Calu3 (cell line): ENCODE data around the gene MTMR12. TPM values are rescaled to one million over a fixed set of nuclear protein-coding genes. Genes with fewer than 3 reads are reported as not detected.

Experiments
- BruUV-seq: library from RNA; stranded (reverse); fragments of 400-500 nt; replicated peaks from 2 replicates; lab custom pipeline; 2021; lab: Mats Ljungman, UMichigan
- CTCF ChIA-PET: fragments of 300-600 bp; sonication (Branson Sonifier 250); formaldehyde crosslinking; loops from one replicate; lab custom pipeline; 2022; ENCODE audit warnings: antibody characterized with exemption; lab: Charles Lee
- DNase-seq: peaks from one replicate; pipeline ENCODE4 v3.0.0; 2022
- H3K27ac Mint-ChIP-seq: one replicate; pipeline ENCODE4 v1.8.0; 2022; ENCODE audit warnings: mixed read lengths; ENCODE audit not compliant: unreplicated experiment
- H3K27me3 Mint-ChIP-seq: one replicate; pipeline ENCODE4 v1.8.0; 2022; ENCODE audit warnings: mixed read lengths; ENCODE audit not compliant: unreplicated experiment
- H3K36me3 Mint-ChIP-seq: one replicate; pipeline ENCODE4 v1.8.0; 2022; ENCODE audit warnings: mild to moderate bottlenecking, moderate library complexity, mixed read lengths; ENCODE audit not compliant: insufficient read depth, unreplicated experiment
- H3K4me1 Mint-ChIP-seq: one replicate; pipeline ENCODE4 v1.8.0; 2022; ENCODE audit warnings: mild to moderate bottlenecking, low read depth, mixed read lengths; ENCODE audit not compliant: unreplicated experiment
- H3K4me3 Mint-ChIP-seq: one replicate; pipeline ENCODE4 v1.8.0; 2022; ENCODE audit warnings: mild to moderate bottlenecking, low read depth, moderate library complexity, mixed read lengths; ENCODE audit not compliant: unreplicated experiment
- H3K9me3 Mint-ChIP-seq: one replicate; pipeline ENCODE4 v1.8.0; 2022; ENCODE audit warnings: low read depth, mixed read lengths; ENCODE audit not compliant: unreplicated experiment
- intact Hi-C: fragments of 100-400 bp; cut with micrococcal nuclease; formaldehyde crosslinking; loops from one replicate; pipeline ENCODE4 v1.10.0; 2022; ENCODE audit not compliant: unreplicated experiment
- total RNA-seq: library from RNA; stranded (reverse); gene quantifications from 2 replicates; pipeline ENCODE4 v1.2.3, GENCODE V29; 2022
- TF ChIP-seq, protein P1 (sequence below): fragments of 200-600 bp; IDR thresholded peaks from one replicate; pipeline ENCODE4 v1.8.0; 2022; ENCODE audit warnings: antibody characterized with exemption; ENCODE audit not compliant: unreplicated experiment

The MTMR12 gene
- total RNA-seq, 1 experiment from 2014 or later = 42.7 TPM

GRCh38 chr5:32339878-32340277 is 27.1 kb upstream of the MTMR12 start:
- CTCF ChIA-PET = interaction anchor here (0.6 kb wide), 1 partner anchor 8 kb away, joined by 3 read pairs; no protein-coding TSS in a partner anchor
- peaks cover 10% of the 10 kb centered on the region for H3K9me3 Mint-ChIP-seq
- H3K36me3 Mint-ChIP-seq = no peaks in the 10 kb centered on the region
- TF ChIP-seq, protein P1, sequence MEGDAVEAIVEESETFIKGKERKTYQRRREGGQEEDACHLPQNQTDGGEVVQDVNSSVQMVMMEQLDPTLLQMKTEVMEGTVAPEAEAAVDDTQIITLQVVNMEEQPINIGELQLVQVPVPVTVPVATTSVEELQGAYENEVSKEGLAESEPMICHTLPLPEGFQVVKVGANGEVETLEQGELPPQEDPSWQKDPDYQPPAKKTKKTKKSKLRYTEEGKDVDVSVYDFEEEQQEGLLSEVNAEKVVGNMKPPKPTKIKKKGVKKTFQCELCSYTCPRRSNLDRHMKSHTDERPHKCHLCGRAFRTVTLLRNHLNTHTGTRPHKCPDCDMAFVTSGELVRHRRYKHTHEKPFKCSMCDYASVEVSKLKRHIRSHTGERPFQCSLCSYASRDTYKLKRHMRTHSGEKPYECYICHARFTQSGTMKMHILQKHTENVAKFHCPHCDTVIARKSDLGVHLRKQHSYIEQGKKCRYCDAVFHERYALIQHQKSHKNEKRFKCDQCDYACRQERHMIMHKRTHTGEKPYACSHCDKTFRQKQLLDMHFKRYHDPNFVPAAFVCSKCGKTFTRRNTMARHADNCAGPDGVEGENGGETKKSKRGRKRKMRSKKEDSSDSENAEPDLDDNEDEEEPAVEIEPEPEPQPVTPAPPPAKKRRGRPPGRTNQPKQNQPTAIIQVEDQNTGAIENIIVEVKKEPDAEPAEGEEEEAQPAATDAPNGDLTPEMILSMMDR = no peak
- no peaks in the 10 kb centered on the region for H3K4me1 Mint-ChIP-seq
- H3K4me3 Mint-ChIP-seq = no peak overlapping the region
- no peaks in the 10 kb centered on the region for H3K27me3 Mint-ChIP-seq
- intact Hi-C loops = no loop called here
- no peak for DNase-seq
- H3K27ac Mint-ChIP-seq = no peak overlapping the region
- BruUV-seq = no TSS peak

GRCh38 chr5:32339198-32339597 is 26.5 kb upstream of the MTMR12 start:
- Mint-ChIP-seq H3K36me3 (no peaks in the 10 kb centered on the region), H3K4me3 (no peak overlapping the region), H3K4me1 (no peaks in the 10 kb centered on the region), H3K27me3 (no peaks in the 10 kb centered on the region), H3K9me3 (peaks cover 10% of the 10 kb centered on the region), H3K27ac (no peak overlapping the region)
- no TSS peak for BruUV-seq
- CTCF ChIA-PET = no interaction called here
- DNase-seq = no peak
- intact Hi-C loops = no loop called here
- TF ChIP-seq, protein P1 = no peak

DNA sequence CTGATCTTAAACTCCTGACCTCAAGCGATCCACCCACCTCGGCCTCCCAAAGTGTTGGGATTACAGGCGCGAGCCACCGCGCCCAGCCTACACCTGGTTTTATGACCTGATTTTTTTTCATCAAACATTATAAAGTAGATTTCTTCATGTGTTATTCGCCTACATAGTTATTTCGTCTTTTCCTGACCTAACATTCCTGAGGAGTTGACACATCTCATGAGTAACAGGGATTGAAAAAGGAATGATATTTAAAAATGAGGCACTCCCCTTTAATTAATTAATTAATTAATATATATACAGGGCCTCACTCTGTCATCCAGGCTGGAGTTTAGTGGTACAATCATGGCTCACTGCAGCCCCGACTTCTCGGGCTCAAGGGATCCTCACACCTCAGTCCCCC is 20.2 kb upstream of the MTMR12 start:
- Mint-ChIP-seq H3K9me3 (peaks cover 3% of the 10 kb centered on the region), H3K4me1 (peaks cover 35% of the 10 kb centered on the region), H3K27me3 (no peaks in the 10 kb centered on the region), H3K36me3 (peaks cover 15% of the 10 kb centered on the region), H3K4me3 (no peak overlapping the region), H3K27ac (no peak overlapping the region)
- intact Hi-C loops = no loop called here
- no peak for DNase-seq
- CTCF ChIA-PET = no interaction called here
- no TSS peak for BruUV-seq
- TF ChIP-seq, protein P1 = no peak

DNA sequence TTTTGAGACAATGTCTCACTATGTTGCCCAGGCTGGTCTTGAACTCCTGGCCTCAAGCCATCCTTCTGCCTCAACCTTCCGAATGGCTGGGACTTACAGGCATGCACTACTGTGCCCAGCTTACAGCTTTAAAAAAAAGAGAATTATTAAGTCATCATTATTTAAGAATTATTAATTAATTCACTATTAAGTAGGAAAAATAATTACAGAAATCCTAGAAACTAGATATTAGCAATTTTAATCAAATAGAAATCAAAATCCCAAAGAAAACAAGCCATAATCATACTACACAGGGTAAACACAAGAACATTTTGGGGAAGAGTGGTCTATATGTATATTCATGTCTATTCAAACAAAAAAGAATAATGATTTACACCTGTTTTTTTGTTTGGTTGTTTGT is 19.6 kb upstream of the MTMR12 start:
- no peak for DNase-seq
- CTCF ChIA-PET = interaction anchor here (0.6 kb wide), 1 partner anchor 8 kb away, joined by 3 read pairs; no protein-coding TSS in a partner anchor
- H3K4me3 Mint-ChIP-seq = peak overlapping the region; percentile 50
- H3K4me1 Mint-ChIP-seq = peaks cover 35% of the 10 kb centered on the region
- H3K9me3 Mint-ChIP-seq = peaks cover 3% of the 10 kb centered on the region
- H3K36me3 Mint-ChIP-seq = peaks cover 15% of the 10 kb centered on the region
- peak overlapping the region; percentile 93 for H3K27ac Mint-ChIP-seq
- no peaks in the 10 kb centered on the region for H3K27me3 Mint-ChIP-seq
- TF ChIP-seq, protein P1 = no peak
- intact Hi-C loops = no loop called here
- no TSS peak for BruUV-seq
